Left ventricle myocardium inferior (tissue), 1 donor: ENCODE data around the gene IMPDH2. TPM values are rescaled to one million over a fixed set of nuclear protein-coding genes. Genes with fewer than 3 reads are reported as not detected.

Source experiments
- DNase-seq: peaks from one replicate; pipeline ENCODE4 v3.0.0-alpha.2; 2020
- H3K27ac ChIP-seq: fragments of 200-600 bp; replicated peaks from 2 replicates; pipeline ENCODE4 v1.8.0; 2021
- H3K27me3 ChIP-seq: fragments of 200-600 bp; 2 replicates; pipeline ENCODE4 v1.8.0; 2021; ENCODE audit warnings: low read depth
- H3K36me3 ChIP-seq: fragments of 200-600 bp; 2 replicates; pipeline ENCODE4 v1.8.0; 2021
- H3K4me1 ChIP-seq: fragments of 200-600 bp; 2 replicates; pipeline ENCODE4 v1.8.0; 2021
- H3K4me3 ChIP-seq: fragments of 200-600 bp; 2 replicates; pipeline ENCODE4 v1.8.0; 2021; ENCODE audit warnings: mild to moderate bottlenecking, moderate library complexity
- H3K9me3 ChIP-seq: fragments of 200-600 bp; replicated peaks from 2 replicates; pipeline ENCODE4 v1.8.0; 2021
- intact Hi-C: fragments of 100-400 bp; cut with micrococcal nuclease; formaldehyde crosslinking; loops from one replicate; pipeline ENCODE4 v1.11.0; 2022
- total RNA-seq: library from RNA; stranded (reverse); fragmentation: NEBNext Ultra II Directional; extraction: Animal tissue kit (Norgen Biotek cat#: 25700); gene quantifications from one replicate; pipeline ENCODE4 v1.2.1, GENCODE V29; 2021
- TF ChIP-seq, protein P1 (sequence below): fragments of 200-600 bp; IDR thresholded peaks from 2 replicates; pipeline ENCODE4 v1.8.0; 2021; ENCODE audit warnings: antibody characterized with exemption, mild to moderate bottlenecking, borderline replicate concordance
- donor health status: DM: no; HTN: yes; CAD: no; lungs with severe emphysema.

The IMPDH2 gene
- total RNA-seq, 1 donor from 2014 or later: 46.9 TPM

DNA sequence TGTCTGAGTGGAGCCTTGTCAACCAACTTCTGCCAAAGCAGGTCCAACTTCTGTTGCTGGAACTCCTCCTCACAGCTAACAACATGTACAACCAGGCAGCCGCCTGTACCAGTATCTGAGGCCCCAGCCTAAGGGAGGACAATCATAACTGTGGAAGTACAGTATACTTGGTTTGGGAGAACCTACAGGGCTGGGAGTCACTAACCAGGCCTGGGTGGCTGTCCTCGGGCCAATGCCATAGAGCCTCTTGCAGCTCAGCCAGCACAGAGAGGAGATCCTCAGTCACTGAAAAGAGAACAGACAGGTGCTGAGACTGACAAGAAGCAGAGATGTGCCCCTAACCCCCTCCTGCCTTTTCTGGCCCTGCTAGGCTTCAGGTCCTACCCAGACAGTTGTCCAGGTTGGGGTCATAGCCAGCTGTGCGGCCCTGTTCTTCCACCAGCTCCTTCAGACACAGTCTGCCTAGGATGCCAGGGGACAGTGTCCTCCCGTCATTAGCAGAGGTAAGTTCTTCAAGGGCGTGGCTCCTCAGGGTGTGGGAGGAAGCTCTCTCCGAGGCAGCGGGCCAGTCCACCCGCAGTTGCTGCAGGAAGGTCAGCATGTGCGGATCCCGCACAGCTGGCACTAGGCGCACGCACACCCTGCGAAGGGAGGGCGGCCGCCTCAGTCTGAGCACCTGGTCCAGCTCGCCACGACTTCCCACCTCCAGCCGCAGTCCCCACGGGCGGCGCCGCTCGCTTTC lies 11.8 kb downstream of the IMPDH2 start:
- peak overlapping the region; percentile 88 for H3K4me3 ChIP-seq
- H3K27ac ChIP-seq: peak overlapping the region; percentile 74
- H3K9me3 ChIP-seq: no peaks in the 10 kb centered on the region
- H3K36me3 ChIP-seq: peaks cover 37% of the 10 kb centered on the region
- DNase-seq: no peak
- intact Hi-C loops: no loop called here
- no peaks in the 10 kb centered on the region for H3K27me3 ChIP-seq
- peaks cover 65% of the 10 kb centered on the region for H3K4me1 ChIP-seq
- TF ChIP-seq, protein P1, sequence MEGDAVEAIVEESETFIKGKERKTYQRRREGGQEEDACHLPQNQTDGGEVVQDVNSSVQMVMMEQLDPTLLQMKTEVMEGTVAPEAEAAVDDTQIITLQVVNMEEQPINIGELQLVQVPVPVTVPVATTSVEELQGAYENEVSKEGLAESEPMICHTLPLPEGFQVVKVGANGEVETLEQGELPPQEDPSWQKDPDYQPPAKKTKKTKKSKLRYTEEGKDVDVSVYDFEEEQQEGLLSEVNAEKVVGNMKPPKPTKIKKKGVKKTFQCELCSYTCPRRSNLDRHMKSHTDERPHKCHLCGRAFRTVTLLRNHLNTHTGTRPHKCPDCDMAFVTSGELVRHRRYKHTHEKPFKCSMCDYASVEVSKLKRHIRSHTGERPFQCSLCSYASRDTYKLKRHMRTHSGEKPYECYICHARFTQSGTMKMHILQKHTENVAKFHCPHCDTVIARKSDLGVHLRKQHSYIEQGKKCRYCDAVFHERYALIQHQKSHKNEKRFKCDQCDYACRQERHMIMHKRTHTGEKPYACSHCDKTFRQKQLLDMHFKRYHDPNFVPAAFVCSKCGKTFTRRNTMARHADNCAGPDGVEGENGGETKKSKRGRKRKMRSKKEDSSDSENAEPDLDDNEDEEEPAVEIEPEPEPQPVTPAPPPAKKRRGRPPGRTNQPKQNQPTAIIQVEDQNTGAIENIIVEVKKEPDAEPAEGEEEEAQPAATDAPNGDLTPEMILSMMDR: no peak

DNA sequence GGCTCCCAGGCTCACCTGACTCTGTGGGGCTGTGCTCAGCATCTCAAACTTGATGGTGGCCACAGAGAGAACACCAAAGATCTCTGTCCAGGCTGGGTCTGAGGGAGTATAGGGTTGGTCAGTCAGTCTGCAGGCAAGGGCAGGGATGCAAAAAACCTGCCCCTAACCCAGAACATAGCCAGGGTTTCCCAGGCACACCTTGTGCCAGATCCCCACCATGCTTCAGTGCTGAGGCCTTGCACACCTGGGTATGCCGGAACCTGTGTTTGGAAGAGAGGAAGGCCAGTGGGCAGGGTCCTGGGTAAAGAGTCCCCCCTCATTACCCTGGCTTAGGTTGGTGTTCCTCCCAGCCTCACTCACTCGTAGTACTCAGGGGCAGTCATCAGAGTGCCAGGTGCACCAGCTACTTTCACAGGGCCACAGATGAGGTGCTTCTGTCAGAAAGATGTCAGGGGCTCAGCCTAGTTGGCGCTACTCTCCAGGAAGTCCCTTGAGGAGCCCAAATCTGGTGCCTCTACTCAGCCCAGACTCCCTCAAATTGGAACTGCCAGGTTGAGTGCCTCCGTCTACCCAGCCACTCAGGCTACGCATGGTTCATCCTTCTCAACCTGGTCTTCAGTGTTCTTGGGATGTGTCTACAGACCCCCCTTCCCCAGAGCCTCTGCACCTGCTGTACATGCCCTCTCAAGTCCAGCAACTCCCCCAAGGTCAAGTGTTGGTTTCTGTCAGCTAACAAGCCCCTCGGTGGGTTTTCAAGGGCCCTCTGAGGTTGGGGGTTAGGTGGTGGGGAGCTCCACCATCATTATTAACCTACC lies 12.6 kb downstream of the IMPDH2 start:
- Histone ChIP-seq H3K36me3 (peaks cover 45% of the 10 kb centered on the region), H3K27ac (no peak overlapping the region), H3K9me3 (no peaks in the 10 kb centered on the region), H3K4me3 (no peak overlapping the region), H3K4me1 (peaks cover 68% of the 10 kb centered on the region), H3K27me3 (no peaks in the 10 kb centered on the region)
- DNase-seq: no peak
- intact Hi-C loops: no loop called here
- TF ChIP-seq, protein P1: no peak

DNA sequence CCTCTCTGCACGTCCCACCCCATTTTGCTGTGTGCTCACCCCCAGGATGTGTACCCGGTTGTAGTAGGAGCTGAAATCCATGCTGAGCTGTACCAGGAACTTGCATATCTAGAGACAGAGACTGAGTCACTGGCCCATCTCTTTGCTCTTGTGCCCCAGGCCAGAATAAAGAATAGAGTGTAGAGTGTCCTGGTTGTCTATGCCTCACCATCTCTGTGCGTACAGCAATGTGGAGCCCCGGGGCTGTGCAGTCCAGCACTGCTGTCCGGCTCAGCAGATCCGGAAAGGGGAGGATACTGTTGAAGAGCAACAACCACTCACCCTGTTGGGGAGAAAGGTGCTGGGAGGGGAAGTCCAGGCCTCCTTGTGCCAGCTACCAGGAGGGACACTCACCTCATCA lies 13.4 kb downstream of the IMPDH2 start:
- H3K27ac ChIP-seq: no peak overlapping the region
- H3K27me3 ChIP-seq: no peaks in the 10 kb centered on the region
- no peak overlapping the region for H3K4me3 ChIP-seq
- H3K4me1 ChIP-seq: peaks cover 67% of the 10 kb centered on the region
- intact Hi-C loops: no loop called here
- H3K9me3 ChIP-seq: no peaks in the 10 kb centered on the region
- TF ChIP-seq, protein P1: no peak
- peaks cover 48% of the 10 kb centered on the region for H3K36me3 ChIP-seq
- no peak for DNase-seq

DNA sequence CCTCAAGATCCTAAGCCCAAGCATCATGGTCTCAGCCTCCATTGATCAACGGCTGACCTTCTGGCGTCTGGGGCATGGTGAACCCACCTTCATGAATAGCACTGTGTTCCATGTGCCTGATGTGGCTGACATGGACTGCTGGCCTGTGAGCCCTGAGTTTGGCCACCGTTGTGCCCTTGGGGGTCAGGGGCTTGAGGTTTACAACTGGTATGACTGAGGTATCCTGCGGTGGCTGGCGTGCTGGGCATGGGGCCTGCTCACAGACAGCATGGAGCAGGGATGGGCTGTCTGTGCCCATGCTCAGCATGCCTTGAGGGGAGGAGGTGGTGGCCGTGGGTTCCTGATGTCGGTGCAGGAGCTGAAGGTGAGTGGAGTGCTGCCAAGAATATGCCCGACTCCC lies 14.1 kb downstream of the IMPDH2 start:
- Histone ChIP-seq H3K27ac (no peak overlapping the region), H3K4me1 (peaks cover 60% of the 10 kb centered on the region), H3K9me3 (no peaks in the 10 kb centered on the region), H3K36me3 (peaks cover 48% of the 10 kb centered on the region), H3K4me3 (no peak overlapping the region), H3K27me3 (no peaks in the 10 kb centered on the region)
- DNase-seq: no peak
- intact Hi-C loops: no loop called here
- TF ChIP-seq, protein P1: no peak

DNA sequence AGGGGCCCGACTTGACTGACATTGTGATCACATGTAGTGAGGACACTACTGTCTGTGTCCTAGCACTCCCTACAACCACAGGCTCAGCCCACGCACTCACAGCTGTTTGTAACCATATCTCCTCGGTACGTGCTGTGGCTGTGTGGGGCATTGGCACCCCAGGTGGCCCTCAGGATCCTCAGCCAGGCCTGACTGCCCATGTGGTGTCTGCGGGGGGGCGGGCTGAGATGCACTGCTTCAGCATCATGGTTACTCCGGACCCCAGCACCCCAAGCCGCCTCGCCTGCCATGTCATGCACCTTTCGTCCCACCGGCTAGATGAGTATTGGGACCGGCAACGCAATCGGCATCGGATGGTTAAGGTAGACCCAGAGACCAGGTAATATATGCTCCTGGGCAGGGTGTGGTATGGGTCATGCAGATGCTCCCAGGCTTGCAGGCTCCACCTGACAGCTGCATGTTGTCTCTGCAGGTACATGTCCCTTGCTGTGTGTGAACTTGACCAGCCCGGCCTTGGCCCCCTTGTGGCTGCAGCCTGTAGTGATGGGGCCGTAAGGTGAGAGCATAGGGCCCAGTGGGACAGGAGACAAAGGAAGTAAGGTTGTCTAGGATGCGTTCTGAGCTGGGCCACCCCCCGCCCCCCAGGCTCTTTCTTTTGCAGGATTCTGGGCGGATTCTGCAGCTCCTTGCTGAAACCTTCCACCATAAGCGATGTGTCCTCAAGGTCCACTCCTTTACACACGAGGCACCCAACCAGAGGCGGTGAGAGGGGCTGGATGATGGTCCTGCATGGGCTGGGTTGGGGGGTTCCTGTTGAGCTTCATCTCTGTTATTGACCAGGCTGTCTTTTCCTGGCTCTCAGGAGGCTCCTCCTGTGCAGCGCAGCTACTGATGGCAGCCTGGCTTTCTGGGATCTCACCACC lies 15.2 kb downstream of the IMPDH2 start:
- Histone ChIP-seq H3K27me3 (no peaks in the 10 kb centered on the region), H3K4me1 (peaks cover 50% of the 10 kb centered on the region), H3K9me3 (no peaks in the 10 kb centered on the region), H3K27ac (peak overlapping the region; percentile 70), H3K4me3 (no peak overlapping the region), H3K36me3 (peaks cover 48% of the 10 kb centered on the region)
- DNase-seq: no peak
- intact Hi-C loops: no loop called here
- TF ChIP-seq, protein P1: peak; percentile 48
